Ishikawa (cell line): Measurements from ENCODE around the gene NOVA1.

Source experiments
- CEBPB ChIP-seq: IDR thresholded peaks from 2 replicates; pipeline ENCODE4 v1.6.1; 2012
- CREB1 ChIP-seq: IDR thresholded peaks from 2 replicates; pipeline ENCODE4 v1.6.1; 2012; ENCODE audit warnings: low read depth
- EGR1 ChIP-seq: IDR thresholded peaks from 2 replicates; pipeline ENCODE4 v1.6.1; 2012
- EP300 ChIP-seq: IDR thresholded peaks from 2 replicates; pipeline ENCODE4 v1.6.1; 2012; ENCODE audit warnings: borderline replicate concordance
- FOXM1 ChIP-seq: IDR thresholded peaks from 2 replicates; pipeline ENCODE4 v1.6.1; 2012; ENCODE audit warnings: low read depth, borderline replicate concordance
- NFIC ChIP-seq: IDR thresholded peaks from 2 replicates; pipeline ENCODE4 v1.6.1; 2012
- RAD21 ChIP-seq: IDR thresholded peaks from 2 replicates; pipeline ENCODE4 v1.6.1; 2012; ENCODE audit warnings: low read depth
- REST ChIP-seq: IDR thresholded peaks from 2 replicates; pipeline ENCODE4 v1.6.1; 2012; ENCODE audit warnings: low read depth, mild to moderate bottlenecking
- TAF1 ChIP-seq: IDR thresholded peaks from 2 replicates; pipeline ENCODE4 v1.6.1; 2012; ENCODE audit warnings: low read depth, mild to moderate bottlenecking
- TCF12 ChIP-seq: IDR thresholded peaks from 2 replicates; pipeline ENCODE4 v1.6.1; 2012; ENCODE audit warnings: low read depth
- TEAD4 ChIP-seq: IDR thresholded peaks from 2 replicates; pipeline ENCODE4 v1.6.1; 2012
- YY1 ChIP-seq: IDR thresholded peaks from 2 replicates; pipeline ENCODE4 v1.6.1; 2012; ENCODE audit warnings: low read depth
- ZBTB7A ChIP-seq: IDR thresholded peaks from 2 replicates; pipeline ENCODE4 v1.6.1; 2012; ENCODE audit warnings: low read depth
- TF ChIP-seq, protein P1 (sequence below): IDR thresholded peaks from 2 replicates; pipeline ENCODE4 v1.6.1; 2012
- TF ChIP-seq, protein P2 (sequence below): IDR thresholded peaks from 2 replicates; pipeline ENCODE4 v1.6.1; 2012

Gene NOVA1, protein sequence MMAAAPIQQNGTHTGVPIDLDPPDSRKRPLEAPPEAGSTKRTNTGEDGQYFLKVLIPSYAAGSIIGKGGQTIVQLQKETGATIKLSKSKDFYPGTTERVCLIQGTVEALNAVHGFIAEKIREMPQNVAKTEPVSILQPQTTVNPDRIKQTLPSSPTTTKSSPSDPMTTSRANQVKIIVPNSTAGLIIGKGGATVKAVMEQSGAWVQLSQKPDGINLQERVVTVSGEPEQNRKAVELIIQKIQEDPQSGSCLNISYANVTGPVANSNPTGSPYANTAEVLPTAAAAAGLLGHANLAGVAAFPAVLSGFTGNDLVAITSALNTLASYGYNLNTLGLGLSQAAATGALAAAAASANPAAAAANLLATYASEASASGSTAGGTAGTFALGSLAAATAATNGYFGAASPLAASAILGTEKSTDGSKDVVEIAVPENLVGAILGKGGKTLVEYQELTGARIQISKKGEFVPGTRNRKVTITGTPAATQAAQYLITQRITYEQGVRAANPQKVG

GRCh38 chr14:26597589-26598080 is at the start of gene NOVA1:
Gene NOVA1, minus strand, starts transcription at chr14:26598033. Its CDS starts 597 bp downstream, at chr14:26597436.
- no peak for TF ChIP-seq REST
- TF ChIP-seq TAF1 = no peak
- TF ChIP-seq, protein P1, sequence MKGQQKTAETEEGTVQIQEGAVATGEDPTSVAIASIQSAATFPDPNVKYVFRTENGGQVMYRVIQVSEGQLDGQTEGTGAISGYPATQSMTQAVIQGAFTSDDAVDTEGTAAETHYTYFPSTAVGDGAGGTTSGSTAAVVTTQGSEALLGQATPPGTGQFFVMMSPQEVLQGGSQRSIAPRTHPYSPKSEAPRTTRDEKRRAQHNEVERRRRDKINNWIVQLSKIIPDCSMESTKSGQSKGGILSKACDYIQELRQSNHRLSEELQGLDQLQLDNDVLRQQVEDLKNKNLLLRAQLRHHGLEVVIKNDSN = no peak
- no peak for TF ChIP-seq EGR1
- TF ChIP-seq FOXM1 = no peak
- no peak for TF ChIP-seq NFIC
- no peak for TF ChIP-seq CREB1
- TF ChIP-seq RAD21 = no peak
- TF ChIP-seq ZBTB7A = no peak
- no peak for TF ChIP-seq TCF12
- no peak for TF ChIP-seq TEAD4
- TF ChIP-seq, protein P2, sequence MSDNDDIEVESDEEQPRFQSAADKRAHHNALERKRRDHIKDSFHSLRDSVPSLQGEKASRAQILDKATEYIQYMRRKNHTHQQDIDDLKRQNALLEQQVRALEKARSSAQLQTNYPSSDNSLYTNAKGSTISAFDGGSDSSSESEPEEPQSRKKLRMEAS = no peak
- TF ChIP-seq EP300 = no peak
- no peak for TF ChIP-seq CEBPB

DNA sequence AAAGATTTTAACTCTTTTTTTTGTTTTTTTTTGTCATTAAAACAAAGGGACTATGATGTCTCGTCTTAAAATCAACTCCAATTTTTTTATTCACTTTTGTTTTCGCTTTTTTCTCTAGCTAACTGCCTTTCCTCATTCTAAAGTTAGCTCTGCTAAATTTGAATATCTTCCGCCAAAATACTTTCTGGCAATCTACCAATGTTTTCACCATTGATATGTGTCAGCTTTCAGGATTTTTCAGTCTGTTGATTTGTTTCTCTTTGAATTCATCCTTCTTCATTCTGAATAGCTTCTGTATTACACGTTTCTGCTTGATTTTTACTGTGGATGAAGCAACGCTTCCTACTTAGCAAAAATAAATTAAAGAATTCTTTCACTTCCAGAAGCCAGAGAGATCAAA is 38.7 kb upstream of the NOVA1 start:
- TF ChIP-seq YY1 = no peak
- no peak for TF ChIP-seq REST
- no peak for TF ChIP-seq EP300
- TF ChIP-seq RAD21 = no peak
- TF ChIP-seq CEBPB = no peak
- TF ChIP-seq ZBTB7A = no peak
- no peak for TF ChIP-seq EGR1
- no peak for TF ChIP-seq NFIC
- no peak for TF ChIP-seq TAF1
- TF ChIP-seq FOXM1 = no peak
- TF ChIP-seq, protein P2 = no peak
- TF ChIP-seq CREB1 = no peak
- no peak for TF ChIP-seq TEAD4
- TF ChIP-seq, protein P1 = no peak
- TF ChIP-seq TCF12 = no peak

GRCh38 chr14:26626256-26626655 is 28.4 kb upstream of the NOVA1 start:
- TF ChIP-seq YY1 (no peak), NFIC (no peak), ZBTB7A (no peak), EGR1 (no peak), REST (no peak), TEAD4 (no peak), FOXM1 (no peak), RAD21 (no peak), CREB1 (no peak), CEBPB (no peak), EP300 (no peak), TCF12 (no peak), TAF1 (no peak)
- TF ChIP-seq, protein P2 = no peak
- TF ChIP-seq, protein P1 = no peak
